GM19395 (cell line): ENCODE measurements around the gene ESRRG.
A peak's percentile ranks its signal among the peaks of the same experiment; 100 is the strongest.
"Not testable (repeated sequence)": the region's sequence is repeated elsewhere in the genome, so short reads cannot be mapped to it uniquely, and the experiment has no call there.

Experiments used
- ATAC-seq: cut with Tn5 transposase; IDR thresholded peaks from one replicate; pipeline ENCODE4 v1.9.1; 2021; ENCODE audit warnings: mild to moderate bottlenecking, moderate library complexity; ENCODE audit not compliant: unreplicated experiment

The ESRRG gene

GRCh38 chr1:216705676-216706075 is 17.6 kb downstream of the ESRRG start:
- no peak for ATAC-seq

GRCh38 chr1:216704065-216704464 is 19.2 kb downstream of the ESRRG start:
- ATAC-seq, result not testable (repeated sequence)

- peak; percentile 90 for ATAC-seq
These were observed 21.1 kb downstream of the ESRRG start for GRCh38 chr1:216702170-216702569.

- ATAC-seq, result no peak
These were observed 22.4 kb downstream of the ESRRG start for GRCh38 chr1:216700779-216701178.

- no peak for ATAC-seq
These were observed 31.5 kb downstream of the ESRRG start for GRCh38 chr1:216691710-216692109.

GRCh38 chr1:216690603-216691002 is 32.6 kb downstream of the ESRRG start:
- no peak for ATAC-seq

- ATAC-seq, result no peak
These were observed 35.0 kb downstream of the ESRRG start for GRCh38 chr1:216688127-216688657.

GRCh38 chr1:216686860-216687766 is 36.1 kb downstream of the ESRRG start:
- ATAC-seq, result no peak

- no peak for ATAC-seq
These were observed 40.5 kb downstream of the ESRRG start for GRCh38 chr1:216682752-216683151.

- ATAC-seq, result no peak
These were observed 44.1 kb downstream of the ESRRG start for GRCh38 chr1:216679108-216679507.

GRCh38 chr1:216670118-216670883 is 52.9 kb downstream of the ESRRG start:
- ATAC-seq, result no peak

- no peak for ATAC-seq
These were observed 56.8 kb downstream of the ESRRG start for GRCh38 chr1:216666441-216666840.

- ATAC-seq, result no peak
These were observed 57.4 kb downstream of the ESRRG start for GRCh38 chr1:216665856-216666255.

- ATAC-seq, result no peak
These were observed 57.8 kb downstream of the ESRRG start for GRCh38 chr1:216665406-216665805.

GRCh38 chr1:216662681-216663080 is 60.5 kb downstream of the ESRRG start:
- no peak for ATAC-seq

- no peak for ATAC-seq
These were observed 62.7 kb downstream of the ESRRG start for GRCh38 chr1:216660561-216660960.

GRCh38 chr1:216653001-216653400 is 70.2 kb downstream of the ESRRG start:
- no peak for ATAC-seq

- no peak for ATAC-seq
These were observed 71.3 kb downstream of the ESRRG start for GRCh38 chr1:216651826-216652418.

- no peak for ATAC-seq
These were observed 80.1 kb downstream of the ESRRG start for GRCh38 chr1:216643176-216643575.

- no peak for ATAC-seq
These were observed 81.4 kb downstream of the ESRRG start for GRCh38 chr1:216641669-216642460.
